Measurements from ENCODE around the gene VPS33B.

GRCh38 chr15:90970274-90970673 lies 52.1 kb downstream of the VPS33B start:
- TF ChIP-seq CREB1 (IDR thresholded peaks at IDR 0.05) (no peak), CTCF (IDR thresholded peaks at IDR 0.05; ENCODE audit: control extremely low read depth in 1 of 3, insufficient read depth in 1 of 3, low read depth in 1 of 3, low read length in 3 of 3) (no peak), POLR2A (IDR thresholded peaks at IDR 0.05; ENCODE audit: control extremely low read depth in 1 of 2, low read depth in 2 of 2, low read length in 2 of 2) (no peak), BACH1 (IDR thresholded peaks at IDR 0.05; ENCODE audit: low read length) (no peak)

Measured in H1 (cell line).